WTC11 (cell line): Measurements from ENCODE around the gene DLG5.

Source experiments
- CTCF ChIP-seq: fragments of 200-600 bp; IDR thresholded peaks from 2 replicates; pipeline ENCODE4 v1.8.0; 2022; ENCODE audit warnings: antibody characterized with exemption
- ETV6 ChIP-seq: sonication (generic); formaldehyde crosslinking; IDR thresholded peaks from 2 replicates; pipeline ENCODE4 v1.8.1; 2022; ENCODE audit warnings: mild to moderate bottlenecking, missing genetic modification reagents
- NR2C2 ChIP-seq: sonication (generic); formaldehyde crosslinking; IDR thresholded peaks from 2 replicates; pipeline ENCODE4 v1.8.0; 2022; ENCODE audit warnings: mild to moderate bottlenecking, missing genetic modification reagents
- PRDM15 ChIP-seq: sonication (generic); formaldehyde crosslinking; IDR thresholded peaks from 2 replicates; pipeline ENCODE4 v1.8.0; 2022; ENCODE audit warnings: missing genetic modification reagents
- TCF7 ChIP-seq: sonication (generic); formaldehyde crosslinking; IDR thresholded peaks from 2 replicates; pipeline ENCODE4 v1.8.0; 2022; ENCODE audit warnings: mild to moderate bottlenecking, low read depth, missing genetic modification reagents, moderate library complexity
- TP53 ChIP-seq: sonication (generic); formaldehyde crosslinking; IDR thresholded peaks from 2 replicates; pipeline ENCODE4 v1.8.1; 2023; ENCODE audit warnings: mild to moderate bottlenecking, missing genetic modification reagents
- ZNF121 ChIP-seq: sonication (generic); formaldehyde crosslinking; IDR thresholded peaks from 2 replicates; pipeline ENCODE4 v1.8.0; 2023; ENCODE audit warnings: missing genetic modification reagents
- ZNF423 ChIP-seq: fragments of 250-450 bp; sonication (Bioruptor Pico); IDR thresholded peaks from 2 replicates; pipeline ENCODE4 v2.1.2; 2022; ENCODE audit warnings: mild to moderate bottlenecking, moderate library complexity
- TF ChIP-seq, protein P1 (sequence below): sonication (generic); formaldehyde crosslinking; IDR thresholded peaks from 2 replicates; pipeline ENCODE4 v1.8.0; 2022; ENCODE audit warnings: mild to moderate bottlenecking, missing genetic modification reagents
- TF ChIP-seq, protein P2 (sequence below): sonication (generic); formaldehyde crosslinking; IDR thresholded peaks from 2 replicates; pipeline ENCODE4 v1.8.1; 2023; ENCODE audit warnings: mild to moderate bottlenecking, missing genetic modification reagents
- TF ChIP-seq, protein P3 (sequence below): fragments of 250-450 bp; sonication (Bioruptor Pico); IDR thresholded peaks from 2 replicates; pipeline ENCODE4 v2.1.2; 2022; ENCODE audit warnings: mild to moderate bottlenecking, moderate library complexity

- no peak for TF ChIP-seq CTCF
- TF ChIP-seq, protein P1, sequence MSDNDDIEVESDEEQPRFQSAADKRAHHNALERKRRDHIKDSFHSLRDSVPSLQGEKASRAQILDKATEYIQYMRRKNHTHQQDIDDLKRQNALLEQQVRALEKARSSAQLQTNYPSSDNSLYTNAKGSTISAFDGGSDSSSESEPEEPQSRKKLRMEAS, result no peak
- no peak for TF ChIP-seq NR2C2 (CRISPR knock-in tag)
- TF ChIP-seq, protein P2, sequence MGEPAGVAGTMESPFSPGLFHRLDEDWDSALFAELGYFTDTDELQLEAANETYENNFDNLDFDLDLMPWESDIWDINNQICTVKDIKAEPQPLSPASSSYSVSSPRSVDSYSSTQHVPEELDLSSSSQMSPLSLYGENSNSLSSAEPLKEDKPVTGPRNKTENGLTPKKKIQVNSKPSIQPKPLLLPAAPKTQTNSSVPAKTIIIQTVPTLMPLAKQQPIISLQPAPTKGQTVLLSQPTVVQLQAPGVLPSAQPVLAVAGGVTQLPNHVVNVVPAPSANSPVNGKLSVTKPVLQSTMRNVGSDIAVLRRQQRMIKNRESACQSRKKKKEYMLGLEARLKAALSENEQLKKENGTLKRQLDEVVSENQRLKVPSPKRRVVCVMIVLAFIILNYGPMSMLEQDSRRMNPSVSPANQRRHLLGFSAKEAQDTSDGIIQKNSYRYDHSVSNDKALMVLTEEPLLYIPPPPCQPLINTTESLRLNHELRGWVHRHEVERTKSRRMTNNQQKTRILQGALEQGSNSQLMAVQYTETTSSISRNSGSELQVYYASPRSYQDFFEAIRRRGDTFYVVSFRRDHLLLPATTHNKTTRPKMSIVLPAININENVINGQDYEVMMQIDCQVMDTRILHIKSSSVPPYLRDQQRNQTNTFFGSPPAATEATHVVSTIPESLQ, result no peak
- TF ChIP-seq, protein P3, sequence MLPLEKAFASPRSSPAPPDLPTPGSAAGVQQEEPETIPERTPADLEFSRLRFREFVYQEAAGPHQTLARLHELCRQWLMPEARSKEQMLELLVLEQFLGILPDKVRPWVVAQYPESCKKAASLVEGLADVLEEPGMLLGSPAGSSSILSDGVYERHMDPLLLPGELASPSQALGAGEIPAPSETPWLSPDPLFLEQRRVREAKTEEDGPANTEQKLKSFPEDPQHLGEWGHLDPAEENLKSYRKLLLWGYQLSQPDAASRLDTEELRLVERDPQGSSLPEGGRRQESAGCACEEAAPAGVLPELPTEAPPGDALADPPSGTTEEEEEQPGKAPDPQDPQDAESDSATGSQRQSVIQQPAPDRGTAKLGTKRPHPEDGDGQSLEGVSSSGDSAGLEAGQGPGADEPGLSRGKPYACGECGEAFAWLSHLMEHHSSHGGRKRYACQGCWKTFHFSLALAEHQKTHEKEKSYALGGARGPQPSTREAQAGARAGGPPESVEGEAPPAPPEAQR (CRISPR knock-in tag), result no peak
- TF ChIP-seq TP53 (CRISPR knock-in tag), result no peak
- no peak for TF ChIP-seq ZNF121 (CRISPR knock-in tag)
- no peak for TF ChIP-seq PRDM15 (CRISPR knock-in tag)
- no peak for TF ChIP-seq ETV6
- TF ChIP-seq TCF7 (CRISPR knock-in tag), result no peak
- TF ChIP-seq ZNF423 (CRISPR knock-in tag), result no peak
These were observed 126.2 kb downstream of the DLG5 start for GRCh38 chr10:77800320-77800719.
